Activated T-cell treated with anti-CD3 and anti-CD28 coated beads, Interleukin-2, amount 50 U/mL, for 72 hours (primary cell): Measurements from ENCODE around the gene RNFT1. TPM values are rescaled to one million over a fixed set of nuclear protein-coding genes. Genes with fewer than 3 reads are reported as not detected.
"Not testable (repeated sequence)": the region's sequence is repeated elsewhere in the genome, so short reads cannot be mapped to it uniquely, and the experiment has no call there.

Experiments used
- ATAC-seq, 2 donors: fragments of 150-1000 bp; cut with Tn5 transposase; replicated peaks in 1 of 2; 2 replicates each; pipeline ENCODE4 v1.10.0; 2021; ENCODE audit warnings: moderate library complexity in 2 of 2, mild to moderate bottlenecking in 1 of 2
- DNase-seq, 2 donors: peaks; one replicate each; pipeline ENCODE4 v3.0.0; 2021 to 2022; ENCODE audit warnings: mixed read lengths in 1 of 2
- H3K27ac Mint-ChIP-seq: one replicate; pipeline ENCODE4 v1.8.0; 2022; ENCODE audit warnings: mild to moderate bottlenecking, moderate library complexity, mixed read lengths
- H3K27me3 Mint-ChIP-seq: one replicate; pipeline ENCODE4 v1.8.0; 2022; ENCODE audit warnings: low read depth, mixed read lengths
- H3K36me3 Mint-ChIP-seq, 2 donors: one replicate each; pipeline ENCODE4 v1.8.0; 2022; ENCODE audit warnings: mixed read lengths in 2 of 2, mild to moderate bottlenecking in 1 of 2; ENCODE audit not compliant: insufficient read depth in 2 of 2
- H3K4me1 Mint-ChIP-seq: one replicate; pipeline ENCODE4 v1.8.0; 2022; ENCODE audit warnings: low read depth, mixed read lengths
- H3K4me3 Mint-ChIP-seq, 2 donors: one replicate each; pipeline ENCODE4 v1.8.0; 2022; ENCODE audit warnings: mild to moderate bottlenecking in 2 of 2, mixed read lengths in 2 of 2, moderate library complexity in 2 of 2
- H3K9me3 Mint-ChIP-seq, 2 donors: one replicate each; pipeline ENCODE4 v1.8.0; 2022; ENCODE audit warnings: mixed read lengths in 2 of 2
- total RNA-seq, 2 donors: library from RNA; stranded (reverse); gene quantifications; one replicate each; pipeline ENCODE4 v1.2.3, GENCODE V29; 2022

RNFT1 gene, protein sequence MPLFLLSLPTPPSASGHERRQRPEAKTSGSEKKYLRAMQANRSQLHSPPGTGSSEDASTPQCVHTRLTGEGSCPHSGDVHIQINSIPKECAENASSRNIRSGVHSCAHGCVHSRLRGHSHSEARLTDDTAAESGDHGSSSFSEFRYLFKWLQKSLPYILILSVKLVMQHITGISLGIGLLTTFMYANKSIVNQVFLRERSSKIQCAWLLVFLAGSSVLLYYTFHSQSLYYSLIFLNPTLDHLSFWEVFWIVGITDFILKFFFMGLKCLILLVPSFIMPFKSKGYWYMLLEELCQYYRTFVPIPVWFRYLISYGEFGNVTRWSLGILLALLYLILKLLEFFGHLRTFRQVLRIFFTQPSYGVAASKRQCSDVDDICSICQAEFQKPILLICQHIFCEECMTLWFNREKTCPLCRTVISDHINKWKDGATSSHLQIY
- 10 to 100 TPM; 45.2 to 47.6 TPM for total RNA-seq

GRCh38 chr17:59964482-59965328, at the start of gene RNFT1:
Gene RNFT1, minus strand, starts transcription at chr17:59964740. Its CDS starts 77 bp downstream, at chr17:59964663.
- peak; percentile 90 to 92 for ATAC-seq
- peak within 1 kb of the TSS; percentile 86 to 97 for H3K4me3 Mint-ChIP-seq

DNA sequence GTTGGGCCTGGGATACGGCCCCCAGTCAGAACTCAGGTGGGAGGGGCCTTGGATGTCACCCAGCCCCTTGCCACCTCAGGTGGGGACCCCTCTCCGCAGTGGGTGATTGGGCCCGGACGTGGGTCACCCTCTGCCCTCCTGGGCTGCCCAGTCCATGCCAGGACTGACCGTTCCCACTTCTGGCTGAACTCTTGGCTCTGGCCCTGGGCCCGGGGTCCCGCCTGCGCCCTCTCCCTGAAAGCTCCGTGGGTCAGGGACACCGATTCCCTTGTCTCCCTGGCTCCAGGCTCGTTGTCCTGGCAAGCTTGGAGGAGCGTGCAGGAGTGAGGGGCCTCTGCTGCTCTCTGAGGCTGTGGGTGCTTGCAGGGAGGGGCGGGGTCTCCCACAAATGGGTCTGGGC, 44.8 kb upstream of the RNFT1 start:
- H3K4me1 Mint-ChIP-seq, H3K27ac Mint-ChIP-seq, H3K27me3 Mint-ChIP-seq, H3K36me3 Mint-ChIP-seq, H3K4me3 Mint-ChIP-seq, H3K9me3 Mint-ChIP-seq, ATAC-seq, DNase-seq: not testable (repeated sequence)

More at GRCh38 chr17:59964482-59965328, at the start of gene RNFT1:
- Mint-ChIP-seq H3K9me3 (no peaks in the 10 kb centered on the region), H3K27ac (peak within 1 kb of the TSS; percentile 86), H3K36me3 (peaks cover 6 to 7% of the 10 kb centered on the region in 2 donors), H3K27me3 (no peaks in the 10 kb centered on the region), H3K4me1 (peaks cover 30% of the 10 kb centered on the region)
- peak; percentile 95 to 97 for DNase-seq

DNA sequence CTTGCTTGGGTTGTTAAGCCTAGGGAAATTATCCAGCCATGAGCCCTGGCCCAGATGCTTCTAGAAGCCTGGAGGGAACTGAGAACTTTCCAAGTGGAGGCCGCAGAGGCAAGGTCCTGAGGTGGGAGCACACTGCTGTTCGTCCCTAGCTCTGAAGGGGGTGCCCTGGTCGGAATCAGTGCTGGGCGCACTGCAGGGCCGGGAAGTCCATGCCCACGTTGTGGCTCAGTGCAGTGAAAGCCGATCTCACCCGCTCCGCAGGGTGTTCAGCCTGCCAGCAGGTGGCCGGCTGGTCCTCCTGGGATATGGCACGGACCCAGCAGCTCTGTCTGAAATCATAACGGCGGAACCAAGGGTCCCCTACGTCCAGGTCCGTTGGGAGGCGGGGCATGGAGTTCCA, 43.8 kb upstream of the RNFT1 start:
- not testable (repeated sequence) for H3K4me1 Mint-ChIP-seq, H3K27me3 Mint-ChIP-seq, H3K9me3 Mint-ChIP-seq, H3K36me3 Mint-ChIP-seq, H3K4me3 Mint-ChIP-seq, DNase-seq, H3K27ac Mint-ChIP-seq, ATAC-seq

GRCh38 chr17:60006160-60006559, 41.6 kb upstream of the RNFT1 start:
- H3K36me3 Mint-ChIP-seq = no peaks in the 10 kb centered on the region
- H3K4me1 Mint-ChIP-seq = no peaks in the 10 kb centered on the region
- ATAC-seq (no peak), DNase-seq (no peak)
- no peaks in the 10 kb centered on the region for H3K27me3 Mint-ChIP-seq
- no peak overlapping the region for H3K27ac Mint-ChIP-seq
- no peaks in the 10 kb centered on the region for H3K9me3 Mint-ChIP-seq
- H3K4me3 Mint-ChIP-seq = no peak overlapping the region

DNA sequence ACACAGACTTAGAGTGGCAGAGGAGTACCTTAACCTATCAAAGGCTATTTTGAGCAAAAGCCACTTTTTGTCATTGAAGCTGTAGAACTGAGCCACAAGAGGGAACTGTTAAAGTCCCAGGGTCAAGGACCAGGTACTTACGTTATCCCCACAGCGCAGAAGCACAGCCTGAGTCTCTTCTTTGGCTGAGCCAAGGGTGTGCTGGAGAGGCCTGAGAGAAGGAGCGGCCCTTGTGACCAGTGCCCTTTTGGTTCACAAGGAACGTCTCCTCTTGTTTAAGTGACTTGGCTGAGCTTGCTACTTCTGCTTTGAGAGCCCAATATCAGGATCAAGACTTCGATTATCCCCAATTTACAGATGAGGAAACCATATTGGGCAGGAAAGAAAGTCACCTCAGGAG, 40.0 kb upstream of the RNFT1 start:
- H3K9me3 Mint-ChIP-seq, H3K27me3 Mint-ChIP-seq, ATAC-seq, H3K36me3 Mint-ChIP-seq, H3K27ac Mint-ChIP-seq, H3K4me1 Mint-ChIP-seq, H3K4me3 Mint-ChIP-seq, DNase-seq: not testable (repeated sequence)

DNA sequence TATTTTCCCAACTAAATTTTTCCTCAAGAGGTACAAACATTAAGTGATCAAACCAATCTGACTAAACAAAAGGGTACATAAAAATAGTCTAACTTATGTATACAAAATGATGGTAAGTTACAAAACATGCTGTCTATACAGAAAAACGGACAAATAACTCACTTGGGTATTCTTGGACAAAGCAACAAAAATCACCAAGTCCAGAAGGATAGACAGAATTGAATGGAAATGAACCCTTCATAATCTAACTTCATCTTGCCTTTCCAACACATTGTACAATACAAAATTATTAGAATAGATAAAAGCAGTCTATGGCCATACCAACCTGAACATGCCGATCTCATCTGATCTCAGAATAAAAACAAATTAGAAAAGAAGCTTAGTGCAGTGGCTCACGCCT, 37.9 kb upstream of the RNFT1 start:
- ATAC-seq, H3K36me3 Mint-ChIP-seq, H3K27me3 Mint-ChIP-seq, DNase-seq, H3K27ac Mint-ChIP-seq, H3K4me1 Mint-ChIP-seq, H3K9me3 Mint-ChIP-seq, H3K4me3 Mint-ChIP-seq: not testable (repeated sequence)

- not testable (repeated sequence) for H3K9me3 Mint-ChIP-seq, H3K4me1 Mint-ChIP-seq, H3K36me3 Mint-ChIP-seq, DNase-seq, H3K27me3 Mint-ChIP-seq, H3K4me3 Mint-ChIP-seq, ATAC-seq, H3K27ac Mint-ChIP-seq
Observed at GRCh38 chr17:59996608-59997007, 32.1 kb upstream of the RNFT1 start.

GRCh38 chr17:59975166-59975565, 10.6 kb upstream of the RNFT1 start:
- not testable (repeated sequence) for H3K4me1 Mint-ChIP-seq, H3K36me3 Mint-ChIP-seq, H3K27me3 Mint-ChIP-seq, ATAC-seq, DNase-seq, H3K9me3 Mint-ChIP-seq, H3K27ac Mint-ChIP-seq, H3K4me3 Mint-ChIP-seq

DNA sequence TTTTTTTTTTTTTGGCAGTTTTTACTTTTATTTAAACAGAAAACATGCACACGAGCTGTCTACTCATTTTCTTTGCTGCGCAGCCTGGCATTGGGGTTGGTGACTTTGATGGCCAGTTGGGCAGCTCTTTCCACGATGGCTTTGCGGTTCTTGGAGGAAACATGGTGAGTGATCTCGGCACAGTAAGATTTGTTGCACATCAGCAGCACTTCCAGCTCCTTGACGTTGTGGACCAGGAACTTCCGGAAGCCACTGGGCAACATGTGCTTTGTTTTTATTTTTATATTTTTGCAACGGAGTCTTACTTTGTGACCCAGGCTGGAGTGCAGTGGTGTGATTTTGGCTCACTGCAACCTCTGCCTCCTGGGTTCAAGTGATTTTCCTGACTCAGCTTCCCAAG, 8.9 kb upstream of the RNFT1 start:
- H3K4me3 Mint-ChIP-seq, H3K27me3 Mint-ChIP-seq, ATAC-seq, H3K27ac Mint-ChIP-seq, DNase-seq, H3K4me1 Mint-ChIP-seq, H3K9me3 Mint-ChIP-seq, H3K36me3 Mint-ChIP-seq: not testable (repeated sequence)

- DNase-seq (no peak), ATAC-seq (no peak)
- no peak overlapping the region for H3K4me3 Mint-ChIP-seq
- no peaks in the 10 kb centered on the region for H3K36me3 Mint-ChIP-seq
- H3K27me3 Mint-ChIP-seq = no peaks in the 10 kb centered on the region
- H3K27ac Mint-ChIP-seq = no peak overlapping the region
- no peaks in the 10 kb centered on the region for H3K9me3 Mint-ChIP-seq
- H3K4me1 Mint-ChIP-seq = no peaks in the 10 kb centered on the region
Observed at GRCh38 chr17:59972778-59973177, 8.2 kb upstream of the RNFT1 start.

- H3K4me1 Mint-ChIP-seq, H3K4me3 Mint-ChIP-seq, H3K27me3 Mint-ChIP-seq, H3K36me3 Mint-ChIP-seq, H3K9me3 Mint-ChIP-seq, H3K27ac Mint-ChIP-seq, DNase-seq, ATAC-seq: not testable (repeated sequence)
Observed at GRCh38 chr17:59971771-59972170, 7.2 kb upstream of the RNFT1 start.

DNA sequence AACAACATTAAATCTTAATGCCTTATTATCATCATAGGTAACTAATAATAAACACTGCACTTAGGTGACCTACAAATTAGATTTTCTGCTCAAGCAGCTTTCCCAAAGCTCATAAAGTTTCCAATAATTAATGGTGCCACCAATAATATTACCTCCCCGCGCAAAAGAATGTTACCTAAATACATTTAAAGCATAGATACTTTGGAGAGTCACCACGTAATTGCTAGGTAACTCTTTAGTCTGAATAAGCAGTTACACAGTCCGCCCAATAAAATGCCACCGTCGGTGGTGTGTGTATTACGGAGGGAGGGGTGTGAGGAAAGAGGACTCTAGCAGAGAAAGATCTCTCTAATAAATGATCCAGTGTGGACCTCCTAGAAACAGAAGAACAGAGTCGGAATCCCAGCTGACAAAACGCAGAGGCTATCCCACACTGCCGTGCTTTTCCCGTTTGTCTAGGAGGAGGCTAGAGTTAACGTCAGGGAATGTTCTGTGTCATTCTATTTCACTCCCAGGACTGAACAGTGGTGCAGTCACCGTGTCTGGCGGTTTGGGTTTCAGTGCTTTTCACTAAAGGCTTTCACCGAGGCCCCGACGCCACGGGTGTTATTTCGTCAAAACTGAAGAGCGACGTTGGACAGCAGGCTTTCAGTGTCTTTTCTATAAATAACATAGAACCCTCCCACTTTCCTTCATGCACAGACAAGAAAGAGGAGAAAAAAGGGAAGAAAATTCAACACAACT, 630 bp downstream of the RNFT1 start:
- Mint-ChIP-seq H3K27me3 (no peaks in the 10 kb centered on the region), H3K4me1 (peaks cover 38% of the 10 kb centered on the region), H3K9me3 (no peaks in the 10 kb centered on the region), H3K4me3 (peak overlapping the region; percentile 86 to 97), H3K36me3 (peaks cover 6 to 13% of the 10 kb centered on the region in 2 donors), H3K27ac (peak overlapping the region; percentile 86)
- peak; percentile 61 to 62 for ATAC-seq
- peak; percentile 56 to 66 for DNase-seq
